HepG2 (cell line): ENCODE data around the gene CABP2. TPM values are rescaled to one million over a fixed set of nuclear protein-coding genes. Genes with fewer than 3 reads are reported as not detected.

Experiments
- ARNT2 ChIP-seq: sonication (generic); formaldehyde crosslinking; IDR thresholded peaks from 2 replicates; pipeline ENCODE4 v1.8.0; 2022; ENCODE audit warnings: mild to moderate bottlenecking, low read depth, missing genetic modification reagents, moderate library complexity
- EEA1 ChIP-seq: sonication (generic); formaldehyde crosslinking; IDR thresholded peaks from 2 replicates; pipeline ENCODE4 v1.5.1; 2020; ENCODE audit warnings: mild to moderate bottlenecking, missing genetic modification reagents, borderline replicate concordance
- GMEB2 ChIP-seq: IDR thresholded peaks from 2 replicates; pipeline ENCODE4 v1.6.1; 2016; ENCODE audit warnings: missing biosample characterization, missing genetic modification reagents, low read depth
- HHEX ChIP-seq: IDR thresholded peaks from 2 replicates; pipeline ENCODE4 v1.6.1; 2016; ENCODE audit warnings: control low read depth
- HMG20A ChIP-seq: IDR thresholded peaks from 2 replicates; pipeline ENCODE4 v1.6.1; 2016; ENCODE audit warnings: borderline replicate concordance
- KLF16 ChIP-seq, 2 experiments: sonication (generic) in 1 of 2; formaldehyde crosslinking in 1 of 2; IDR thresholded peaks; 2 replicates each; pipeline versions ENCODE4 v1.6.1 to v1.8.0; 2016 to 2023; ENCODE audit warnings: missing genetic modification reagents in 2 of 2, missing compliant biosample characterization in 1 of 2
- MAF1 ChIP-seq: sonication (generic); formaldehyde crosslinking; IDR thresholded peaks from 2 replicates; pipeline ENCODE4 v1.5.0; 2020; ENCODE audit warnings: missing genetic modification reagents, borderline replicate concordance
- NCOA2 ChIP-seq: sonication (generic); formaldehyde crosslinking; IDR thresholded peaks from 2 replicates; pipeline ENCODE4 v1.8.0; 2022; ENCODE audit warnings: inconsistent platforms
- PITX1 ChIP-seq: sonication (generic); formaldehyde crosslinking; IDR thresholded peaks from 2 replicates; pipeline ENCODE4 v1.5.1; 2020; ENCODE audit warnings: mild to moderate bottlenecking, missing genetic modification reagents
- POLR2G ChIP-seq: fragments of 200-400 bp; formaldehyde crosslinking; IDR thresholded peaks from 2 replicates; pipeline ENCODE4 v1.6.1; 2018; ENCODE audit warnings: mild to moderate bottlenecking, low read depth, low read length, moderate library complexity
- PRMT3 ChIP-seq: sonication (generic); formaldehyde crosslinking; IDR thresholded peaks from 2 replicates; pipeline ENCODE4 v1.8.1; 2022; ENCODE audit warnings: low read depth, mild to moderate bottlenecking, moderate library complexity, missing genetic modification reagents, borderline replicate concordance
- TBL1XR1 ChIP-seq: fragments of 150-350 bp; IDR thresholded peaks from 2 replicates; pipeline ENCODE4 v1.6.1; 2014; ENCODE audit warnings: borderline replicate concordance, low read length; ENCODE audit not compliant: partially characterized antibody
- TEAD3 ChIP-seq: optimal IDR thresholded peaks from 2 replicates; pipeline ENCODE3; 2016; ENCODE audit warnings: borderline replicate concordance
- YY1 ChIP-seq: IDR thresholded peaks from 2 replicates; pipeline ENCODE4 v1.6.1; 2011; ENCODE audit warnings: low read length, low read depth, moderate library complexity, mild to moderate bottlenecking; ENCODE audit not compliant: insufficient read depth, insufficient replicate concordance
- ZGPAT ChIP-seq: IDR thresholded peaks from 2 replicates; pipeline ENCODE4 v1.6.1; 2016; ENCODE audit warnings: mild to moderate bottlenecking
- ZNF10 ChIP-seq: sonication (generic); formaldehyde crosslinking; IDR thresholded peaks from 2 replicates; pipeline ENCODE4 v1.4.0; 2020; ENCODE audit warnings: mild to moderate bottlenecking, low read depth, missing genetic modification reagents, borderline replicate concordance
- ZNF18 ChIP-seq: sonication (generic); formaldehyde crosslinking; IDR thresholded peaks from 2 replicates; pipeline ENCODE4 v1.8.0; 2022; ENCODE audit warnings: mild to moderate bottlenecking, missing genetic modification reagents; ENCODE audit not compliant: insufficient replicate concordance
- ZNF207 ChIP-seq: fragments of 450-650 bp; IDR thresholded peaks from 2 replicates; pipeline ENCODE4 v1.6.1; 2016; ENCODE audit warnings: antibody characterized with exemption, borderline replicate concordance
- ZNF382 ChIP-seq: sonication (generic); formaldehyde crosslinking; IDR thresholded peaks from 2 replicates; pipeline ENCODE4 v1.5.0; 2020; ENCODE audit warnings: missing genetic modification reagents, mild to moderate bottlenecking, borderline replicate concordance
- ZNF567 ChIP-seq: sonication (generic); formaldehyde crosslinking; IDR thresholded peaks from 2 replicates; pipeline ENCODE4 v1.8.1; 2023; ENCODE audit warnings: mild to moderate bottlenecking, missing genetic modification reagents, borderline replicate concordance
- ZNF607 ChIP-seq: sonication (generic); formaldehyde crosslinking; IDR thresholded peaks from 2 replicates; pipeline ENCODE4 v1.5.1; 2020; ENCODE audit warnings: missing genetic modification reagents, mild to moderate bottlenecking, borderline replicate concordance
- ZNF672 ChIP-seq: sonication (generic); formaldehyde crosslinking; IDR thresholded peaks from 2 replicates; pipeline ENCODE4 v1.8.1; 2022; ENCODE audit warnings: missing genetic modification reagents
- ZNF703 ChIP-seq: sonication (generic); formaldehyde crosslinking; IDR thresholded peaks from 2 replicates; pipeline ENCODE4 v1.5.1; 2020; ENCODE audit warnings: missing genetic modification reagents, mild to moderate bottlenecking, moderate library complexity, borderline replicate concordance
- ZNF879 ChIP-seq: sonication (generic); formaldehyde crosslinking; IDR thresholded peaks from 2 replicates; pipeline ENCODE4 v1.8.1; 2023; ENCODE audit warnings: missing genetic modification reagents
- ZSCAN12 ChIP-seq: sonication (generic); formaldehyde crosslinking; IDR thresholded peaks from 2 replicates; pipeline ENCODE4 v1.9.0; 2021; ENCODE audit warnings: mild to moderate bottlenecking, missing genetic modification reagents
- polyA plus RNA-seq, 8 experiments: library from polyadenylated mRNA; depleted of rRNA in 3 of 8; stranded (reverse) in 7 of 8; unstranded in 1 of 8; fragments of >200 nt; fragmentation: Illumina TruSeq in 4 of 8; extraction: Trizol in 4 of 8; gene quantifications; 2 replicates each; pipeline versions ENCODE4 v1.2.1 to v1.2.3, GENCODE V29; 2011 to 2016; ENCODE audit warnings: low read depth in 4 of 8, missing spikeins in 1 of 8, mixed read lengths in 1 of 8; ENCODE audit not compliant: insufficient read depth in 1 of 8
- total RNA-seq, 5 experiments: library from RNA; depleted of rRNA; stranded (reverse); fragments of >200 nt; fragmentation: Illumina TruSeq; extraction: Trizol; gene quantifications; 2 replicates each; pipeline ENCODE4 v1.2.3, GENCODE V29; 2016; ENCODE audit warnings: low read depth in 1 of 5

CABP2 gene
- total and polyA plus RNA-seq, 2 of the 13 experiments (the other 11 are each of a cell fraction or from before 2014, with no cell fraction given) = not detected

GRCh38 chr11:67482827-67483798, 40.1 kb downstream of the CABP2 start, which contains the start of gene AIP (continued):
- TF ChIP-seq ZNF18 (CRISPR knock-in tag) (peak; percentile 84), ZNF567 (peak; percentile 95; the same call in 1 of the 2 replicates), PITX1 (CRISPR knock-in tag) (peak; percentile 73), EEA1 (peak; percentile 94; the same call in 1 of the 2 replicates), ZNF607 (CRISPR knock-in tag) (peak; percentile 99), ZNF10 (CRISPR knock-in tag) (no peak), TEAD3 (peak; percentile 32), PRMT3 (CRISPR knock-in tag) (peak; percentile 70; the same call in 1 of the 2 replicates), HHEX (CRISPR knock-in tag) (no peak), ZNF382 (CRISPR knock-in tag) (no peak), ZSCAN12 (0 out of 2 replicates have a peak, but pooled peaks have one; percentile 32), YY1 (peak; percentile 100), ZNF879 (CRISPR knock-in tag) (peak; percentile 98), ARNT2 (CRISPR knock-in tag) (peak; percentile 94), POLR2G (peak; percentile 83), ZNF672 (CRISPR knock-in tag) (no peak; the same call in 1 of the 2 replicates), KLF16 (CRISPR knock-in tag; IDR thresholded peaks at IDR 0.05) (peak; percentile 75 to 95; a peak in 3 of 4 replicates), TBL1XR1 (no peak), ZNF207 (no peak), GMEB2 (0 out of 2 replicates have a peak, but pooled peaks have one; percentile 28), HMG20A (no peak; the same call in 1 of the 2 replicates), ZNF703 (CRISPR knock-in tag) (peak; percentile 76; the same call in 1 of the 2 replicates), MAF1 (peak; percentile 75; the same call in 1 of the 2 replicates), ZGPAT (peak; percentile 92), NCOA2 (peak; percentile 72)
